HEK293 (cell line): ENCODE measurements around the gene ICAM5.

Source experiments
- BCL11A ChIP-seq: fragments of 450-650 bp; formaldehyde crosslinking; IDR thresholded peaks from 2 replicates; pipeline ENCODE4 v1.5.1; 2016; ENCODE audit warnings: low read depth, missing biosample characterization, missing genetic modification characterization
- GLI2 ChIP-seq: fragments of 450-650 bp; formaldehyde crosslinking; IDR thresholded peaks from 2 replicates; pipeline ENCODE4; 2017; ENCODE audit warnings: missing biosample characterization, missing genetic modification characterization, low read depth, borderline replicate concordance
- HOXC10 ChIP-seq: sonication (generic); formaldehyde crosslinking; IDR thresholded peaks from 2 replicates; pipeline ENCODE4 v1.8.1; 2023; ENCODE audit warnings: mild to moderate bottlenecking, missing genetic modification reagents
- SETDB1 ChIP-seq: IDR thresholded peaks from one replicate; pipeline ENCODE4 v1.6.1; 2017; ENCODE audit warnings: mild to moderate bottlenecking, low read length, moderate library complexity, mixed read lengths; ENCODE audit not compliant: insufficient read length
- SP3 ChIP-seq: fragments of 450-650 bp; formaldehyde crosslinking; IDR thresholded peaks from 2 replicates; pipeline ENCODE4 v1.5.1; 2016; ENCODE audit warnings: missing biosample characterization, missing genetic modification characterization
- SP7 ChIP-seq: fragments of 450-650 bp; formaldehyde crosslinking; IDR thresholded peaks from 2 replicates; pipeline ENCODE4 v1.5.1; 2016; ENCODE audit warnings: missing biosample characterization, missing genetic modification characterization
- ZBTB49 ChIP-seq: fragments of 450-650 bp; formaldehyde crosslinking; IDR thresholded peaks from 2 replicates; pipeline ENCODE4 v1.5.1; 2016; ENCODE audit warnings: missing biosample characterization, missing genetic modification characterization, low read depth
- ZIC2 ChIP-seq: fragments of 450-650 bp; formaldehyde crosslinking; IDR thresholded peaks from 2 replicates; pipeline ENCODE4 v1.5.1; 2016; ENCODE audit warnings: missing biosample characterization, missing genetic modification characterization
- ZNF10 ChIP-seq: fragments of 450-650 bp; formaldehyde crosslinking; IDR thresholded peaks from 2 replicates; pipeline ENCODE4 v1.5.1; 2017; ENCODE audit warnings: missing biosample characterization, missing genetic modification characterization
- ZNF121 ChIP-seq: fragments of 450-650 bp; formaldehyde crosslinking; IDR thresholded peaks from 2 replicates; pipeline ENCODE4 v1.5.1; 2016; ENCODE audit warnings: missing biosample characterization, missing genetic modification characterization
- ZNF146 ChIP-seq: fragments of 450-650 bp; formaldehyde crosslinking; IDR thresholded peaks from 2 replicates; pipeline ENCODE4 v1.5.1; 2016; ENCODE audit warnings: missing biosample characterization, missing genetic modification characterization
- ZNF148 ChIP-seq: fragments of 450-650 bp; formaldehyde crosslinking; IDR thresholded peaks from 2 replicates; pipeline ENCODE4 v1.5.0; 2017; ENCODE audit warnings: missing biosample characterization, missing genetic modification characterization, borderline replicate concordance
- ZNF24 ChIP-seq: fragments of 450-650 bp; formaldehyde crosslinking; IDR thresholded peaks from 2 replicates; pipeline ENCODE4 v1.5.1; 2016; ENCODE audit warnings: missing biosample characterization, missing genetic modification characterization
- ZNF248 ChIP-seq: fragments of 450-650 bp; formaldehyde crosslinking; IDR thresholded peaks from 2 replicates; pipeline ENCODE4 v1.5.1; 2017; ENCODE audit warnings: missing biosample characterization, missing genetic modification characterization
- ZNF266 ChIP-seq: fragments of 450-650 bp; formaldehyde crosslinking; IDR thresholded peaks from 2 replicates; pipeline ENCODE4 v1.5.1; 2016; ENCODE audit warnings: missing biosample characterization, missing genetic modification characterization, low read depth
- ZNF280C ChIP-seq: fragments of 450-650 bp; formaldehyde crosslinking; IDR thresholded peaks from 2 replicates; pipeline ENCODE4 v1.5.1; 2016; ENCODE audit warnings: missing biosample characterization, missing genetic modification characterization
- ZNF354C ChIP-seq: fragments of 450-650 bp; formaldehyde crosslinking; IDR thresholded peaks from 2 replicates; pipeline ENCODE4 v1.5.1; 2016; ENCODE audit warnings: missing biosample characterization, missing genetic modification characterization, low read depth, borderline replicate concordance
- ZNF433 ChIP-seq: fragments of 450-650 bp; formaldehyde crosslinking; IDR thresholded peaks from 2 replicates; pipeline ENCODE4 v1.5.1; 2016; ENCODE audit warnings: missing biosample characterization, missing genetic modification characterization, low read depth
- ZNF580 ChIP-seq: fragments of 450-650 bp; formaldehyde crosslinking; IDR thresholded peaks from 2 replicates; pipeline ENCODE4 v1.5.1; 2016; ENCODE audit warnings: missing biosample characterization, missing genetic modification characterization
- ZNF621 ChIP-seq: fragments of 450-650 bp; formaldehyde crosslinking; IDR thresholded peaks from 2 replicates; pipeline ENCODE4 v1.5.1; 2017; ENCODE audit warnings: missing biosample characterization, missing genetic modification characterization
- ZNF626 ChIP-seq: fragments of 450-650 bp; sonication (Bioruptor Pico); formaldehyde crosslinking; IDR thresholded peaks from 2 replicates; pipeline ENCODE4 v1.5.1; 2018; ENCODE audit warnings: missing biosample characterization, missing genetic modification characterization, inconsistent platforms
- ZNF664 ChIP-seq: fragments of 450-650 bp; formaldehyde crosslinking; IDR thresholded peaks from 2 replicates; pipeline ENCODE4 v1.5.1; 2016; ENCODE audit warnings: missing biosample characterization, missing genetic modification characterization
- ZNF670 ChIP-seq: fragments of 450-650 bp; formaldehyde crosslinking; IDR thresholded peaks from 2 replicates; pipeline ENCODE4 v1.5.1; 2016; ENCODE audit warnings: missing biosample characterization, missing genetic modification characterization, low read depth
- ZNF701 ChIP-seq: fragments of 450-650 bp; formaldehyde crosslinking; IDR thresholded peaks from 2 replicates; pipeline ENCODE4 v1.5.1; 2016; ENCODE audit warnings: missing biosample characterization, missing genetic modification characterization
- ZNF747 ChIP-seq: fragments of 450-650 bp; formaldehyde crosslinking; IDR thresholded peaks from 2 replicates; pipeline ENCODE4 v1.5.1; 2016; ENCODE audit warnings: missing biosample characterization, missing genetic modification characterization
- ZNF791 ChIP-seq: fragments of 450-650 bp; formaldehyde crosslinking; IDR thresholded peaks from 2 replicates; pipeline ENCODE4 v1.5.1; 2016; ENCODE audit warnings: missing biosample characterization, missing genetic modification characterization
- ZNF843 ChIP-seq: fragments of 450-650 bp; formaldehyde crosslinking; IDR thresholded peaks from 2 replicates; pipeline ENCODE4 v1.5.1; 2016; ENCODE audit warnings: missing biosample characterization, missing genetic modification characterization
- ZSCAN16 ChIP-seq: fragments of 450-650 bp; formaldehyde crosslinking; IDR thresholded peaks from 2 replicates; pipeline ENCODE4 v1.5.1; 2016; ENCODE audit warnings: missing biosample characterization, missing genetic modification characterization
- TF ChIP-seq, protein P1 (sequence below): fragments of 450-650 bp; formaldehyde crosslinking; IDR thresholded peaks from 2 replicates; pipeline ENCODE4 v1.5.1; 2017; ENCODE audit warnings: missing biosample characterization, missing genetic modification characterization
- TF ChIP-seq, protein P2 (sequence below): fragments of 450-650 bp; IDR thresholded peaks from 2 replicates; pipeline ENCODE4 v1.5.1; 2018; ENCODE audit warnings: missing biosample characterization, missing genetic modification characterization

The ICAM5 gene

DNA sequence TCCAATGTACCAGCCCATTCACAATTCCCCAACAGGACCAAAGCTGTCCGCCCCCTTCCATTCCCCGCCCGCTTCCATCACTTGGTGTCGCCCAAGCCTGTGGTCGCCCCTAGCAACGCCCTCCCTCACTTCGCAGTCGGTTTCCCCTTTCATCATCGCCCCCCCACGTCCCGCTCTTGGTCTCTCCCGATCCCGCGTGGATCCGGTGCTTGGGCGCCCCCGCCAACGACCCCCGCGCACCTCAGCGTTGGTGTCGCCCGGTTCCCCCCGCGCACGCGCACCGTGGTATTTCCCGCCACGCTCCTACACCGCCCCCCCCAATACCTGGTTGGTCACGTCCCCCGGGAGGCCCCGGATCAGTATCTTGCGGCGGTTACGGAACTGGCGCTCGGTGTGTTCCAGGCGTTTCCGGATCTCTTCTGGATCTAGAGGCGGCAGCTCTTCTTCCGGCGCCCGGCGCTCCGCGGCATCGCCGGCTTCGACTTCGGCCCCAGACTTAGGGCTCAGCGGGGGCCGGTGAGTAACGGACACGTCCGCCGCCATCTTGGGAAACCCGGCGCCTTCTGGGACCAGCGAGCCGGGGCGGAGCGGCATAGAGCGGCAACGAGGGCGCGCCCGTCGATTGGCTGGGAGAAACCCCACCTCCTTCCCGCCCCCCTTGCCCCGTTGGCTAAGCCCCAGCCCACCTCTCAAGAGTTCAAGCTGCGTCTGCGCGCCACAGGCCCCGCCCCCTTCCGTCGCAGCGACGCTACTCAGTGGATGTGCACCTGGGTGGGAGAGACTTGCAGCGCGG, 43.4 kb downstream of the ICAM5 start, which contains the start of gene RAVER1 (continued):
- no peak for TF ChIP-seq ZBTB49 (tag by site-specific recombination)
- TF ChIP-seq ZNF280C (tag by site-specific recombination) = no peak
- TF ChIP-seq HOXC10 (CRISPR knock-in tag) = no peak
- TF ChIP-seq SP7 = peak; percentile 90
- no peak for TF ChIP-seq ZNF354C (tag by site-specific recombination)
- TF ChIP-seq ZNF621 = no peak
- no peak; the same call in 1 of the 2 replicates for TF ChIP-seq ZNF266 (tag by site-specific recombination)
- TF ChIP-seq ZNF248 = no peak
- TF ChIP-seq ZNF10 (tag by site-specific recombination) = 0 out of 2 replicates have a peak, but pooled peaks have one; percentile 34
- no peak for TF ChIP-seq BCL11A (tag by site-specific recombination)
- TF ChIP-seq SETDB1 = no peak
- TF ChIP-seq ZNF791 (tag by site-specific recombination) = no peak
- no peak for TF ChIP-seq ZNF747 (tag by site-specific recombination)
- peak; percentile 87 for TF ChIP-seq ZNF24 (tag by site-specific recombination)
- TF ChIP-seq ZNF626 (tag by site-specific recombination) = no peak
- TF ChIP-seq ZNF580 (tag by site-specific recombination) = peak; percentile 90
- no peak for TF ChIP-seq ZNF121 (tag by site-specific recombination)
- TF ChIP-seq ZSCAN16 = peak; percentile 62; the same call in 1 of the 2 replicates
- peak; percentile 77; the same call in 1 of the 2 replicates for TF ChIP-seq ZNF843 (tag by site-specific recombination)
- TF ChIP-seq, protein P1, sequence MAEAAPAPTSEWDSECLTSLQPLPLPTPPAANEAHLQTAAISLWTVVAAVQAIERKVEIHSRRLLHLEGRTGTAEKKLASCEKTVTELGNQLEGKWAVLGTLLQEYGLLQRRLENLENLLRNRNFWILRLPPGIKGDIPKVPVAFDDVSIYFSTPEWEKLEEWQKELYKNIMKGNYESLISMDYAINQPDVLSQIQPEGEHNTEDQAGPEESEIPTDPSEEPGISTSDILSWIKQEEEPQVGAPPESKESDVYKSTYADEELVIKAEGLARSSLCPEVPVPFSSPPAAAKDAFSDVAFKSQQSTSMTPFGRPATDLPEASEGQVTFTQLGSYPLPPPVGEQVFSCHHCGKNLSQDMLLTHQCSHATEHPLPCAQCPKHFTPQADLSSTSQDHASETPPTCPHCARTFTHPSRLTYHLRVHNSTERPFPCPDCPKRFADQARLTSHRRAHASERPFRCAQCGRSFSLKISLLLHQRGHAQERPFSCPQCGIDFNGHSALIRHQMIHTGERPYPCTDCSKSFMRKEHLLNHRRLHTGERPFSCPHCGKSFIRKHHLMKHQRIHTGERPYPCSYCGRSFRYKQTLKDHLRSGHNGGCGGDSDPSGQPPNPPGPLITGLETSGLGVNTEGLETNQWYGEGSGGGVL (tag by site-specific recombination) = peak; percentile 71
- TF ChIP-seq ZNF148 (tag by site-specific recombination) = no peak
- TF ChIP-seq GLI2 (tag by site-specific recombination) = no peak; the same call in 1 of the 2 replicates
- no peak for TF ChIP-seq ZNF664 (tag by site-specific recombination)
- TF ChIP-seq, protein P2, sequence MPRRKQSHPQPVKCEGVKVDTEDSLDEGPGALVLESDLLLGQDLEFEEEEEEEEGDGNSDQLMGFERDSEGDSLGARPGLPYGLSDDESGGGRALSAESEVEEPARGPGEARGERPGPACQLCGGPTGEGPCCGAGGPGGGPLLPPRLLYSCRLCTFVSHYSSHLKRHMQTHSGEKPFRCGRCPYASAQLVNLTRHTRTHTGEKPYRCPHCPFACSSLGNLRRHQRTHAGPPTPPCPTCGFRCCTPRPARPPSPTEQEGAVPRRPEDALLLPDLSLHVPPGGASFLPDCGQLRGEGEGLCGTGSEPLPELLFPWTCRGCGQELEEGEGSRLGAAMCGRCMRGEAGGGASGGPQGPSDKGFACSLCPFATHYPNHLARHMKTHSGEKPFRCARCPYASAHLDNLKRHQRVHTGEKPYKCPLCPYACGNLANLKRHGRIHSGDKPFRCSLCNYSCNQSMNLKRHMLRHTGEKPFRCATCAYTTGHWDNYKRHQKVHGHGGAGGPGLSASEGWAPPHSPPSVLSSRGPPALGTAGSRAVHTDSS = no peak
- TF ChIP-seq ZNF146 (tag by site-specific recombination) = peak; percentile 37; the same call in 1 of the 2 replicates
- peak; percentile 65 for TF ChIP-seq ZIC2 (tag by site-specific recombination)
- no peak for TF ChIP-seq ZNF433
- TF ChIP-seq SP3 (tag by site-specific recombination) = peak; percentile 92
- TF ChIP-seq ZNF701 = no peak
- no peak for TF ChIP-seq ZNF670
